A673 (cell line): Measurements from ENCODE around the gene NPHP4. TPM values are rescaled to one million over a fixed set of nuclear protein-coding genes. Genes with fewer than 3 reads are reported as not detected.

Source experiments
- BruUV-seq: library from RNA; stranded (reverse); fragments of 400-500 nt; replicated peaks from 2 replicates; lab custom pipeline; 2021; lab: Mats Ljungman, UMichigan
- CTCF ChIA-PET: fragments of 300-600 bp; sonication (Branson Sonifier 250); formaldehyde crosslinking; loops from one replicate; lab custom pipeline; 2022; ENCODE audit warnings: antibody characterized with exemption; lab: Charles Lee
- POLR2A ChIA-PET: fragments of 300-600 bp; sonication (Branson Sonifier 250); formaldehyde crosslinking; loops from one replicate; lab custom pipeline; 2022; ENCODE audit warnings: antibody characterized with exemption; ENCODE audit not compliant: low non-redundant PET; lab: Charles Lee
- DNase-seq: peaks from one replicate; pipeline ENCODE4 v3.0.0-alpha.2; 2015; ENCODE audit warnings: low spot score
- H3K27ac ChIP-seq: fragments of 200-600 bp; sonication (generic); 2 replicates; pipeline ENCODE4 v1.5.1; 2016; ENCODE audit warnings: mixed run types, low read depth, mild to moderate bottlenecking, mixed read lengths, antibody characterized with exemption, low read length; ENCODE audit not compliant: poor library complexity, severe bottlenecking
- H3K27me3 ChIP-seq: fragments of 200-600 bp; sonication (generic); replicated peaks from 2 replicates; pipeline ENCODE4 v1.6.1; 2017; ENCODE audit warnings: mixed run types, low read depth, mild to moderate bottlenecking, mixed read lengths, antibody characterized with exemption, low read length; ENCODE audit not compliant: insufficient read depth, poor library complexity
- H3K36me3 ChIP-seq: fragments of 200-600 bp; sonication (generic); 2 replicates; pipeline ENCODE4 v1.6.1; 2016; ENCODE audit warnings: mixed run types, mild to moderate bottlenecking, mixed read lengths, antibody characterized with exemption, low read length; ENCODE audit not compliant: insufficient read depth, poor library complexity, severe bottlenecking
- H3K4me1 ChIP-seq: fragments of 200-600 bp; sonication (generic); 2 replicates; pipeline ENCODE4 v1.6.1; 2017; ENCODE audit warnings: mixed run types, mild to moderate bottlenecking, mixed read lengths, antibody characterized with exemption, low read length; ENCODE audit not compliant: insufficient read depth, poor library complexity, severe bottlenecking
- H3K4me3 ChIP-seq: fragments of 200-600 bp; sonication (generic); 2 replicates; pipeline ENCODE4 v1.5.1; 2016; ENCODE audit warnings: low read depth, mixed run types, mild to moderate bottlenecking, mixed read lengths, low read length; ENCODE audit not compliant: poor library complexity, severe bottlenecking
- H3K9me3 ChIP-seq: fragments of 200-600 bp; sonication (generic); 2 replicates; pipeline ENCODE4 v1.6.1; 2016; ENCODE audit warnings: mixed run types, low read depth, mild to moderate bottlenecking, mixed read lengths, antibody characterized with exemption, low read length; ENCODE audit not compliant: poor library complexity, severe bottlenecking
- EZH2 ChIP-seq: fragments of 200-600 bp; sonication (generic); IDR thresholded peaks from 2 replicates; pipeline ENCODE4 v1.6.1; 2017; ENCODE audit warnings: borderline replicate concordance, low read depth, mild to moderate bottlenecking, mixed read lengths, antibody characterized with exemption, low read length; ENCODE audit not compliant: poor library complexity, severe bottlenecking
- intact Hi-C: fragments of 100-400 bp; cut with micrococcal nuclease; formaldehyde crosslinking; loops from one replicate; pipeline ENCODE4 v1.10.0; 2022; ENCODE audit not compliant: unreplicated experiment
- total RNA-seq: library from RNA; stranded (reverse); gene quantifications from 2 replicates; pipeline ENCODE4 v1.2.3, GENCODE V29; 2021
- TF ChIP-seq, protein P1 (sequence below): fragments of 300-800, 200-600 bp; sonication (generic); conservative IDR thresholded peaks from 2 replicates; pipeline ENCODE4 v1.5.1; 2017; ENCODE audit warnings: low read depth, mild to moderate bottlenecking, antibody characterized with exemption, low read length, moderate library complexity, mixed read lengths

NPHP4 gene
- total RNA-seq, 1 experiment from 2014 or later = 27.6 TPM

GRCh38 chr1:6040444-6040843 is 48.2 kb upstream of the NPHP4 start:
- DNase-seq = no peak
- no peaks in the 10 kb centered on the region for H3K36me3 ChIP-seq
- BruUV-seq = no TSS peak
- no peak overlapping the region for H3K27ac ChIP-seq
- no peaks in the 10 kb centered on the region for H3K9me3 ChIP-seq
- CTCF ChIA-PET = no interaction called here
- TF ChIP-seq, protein P1, sequence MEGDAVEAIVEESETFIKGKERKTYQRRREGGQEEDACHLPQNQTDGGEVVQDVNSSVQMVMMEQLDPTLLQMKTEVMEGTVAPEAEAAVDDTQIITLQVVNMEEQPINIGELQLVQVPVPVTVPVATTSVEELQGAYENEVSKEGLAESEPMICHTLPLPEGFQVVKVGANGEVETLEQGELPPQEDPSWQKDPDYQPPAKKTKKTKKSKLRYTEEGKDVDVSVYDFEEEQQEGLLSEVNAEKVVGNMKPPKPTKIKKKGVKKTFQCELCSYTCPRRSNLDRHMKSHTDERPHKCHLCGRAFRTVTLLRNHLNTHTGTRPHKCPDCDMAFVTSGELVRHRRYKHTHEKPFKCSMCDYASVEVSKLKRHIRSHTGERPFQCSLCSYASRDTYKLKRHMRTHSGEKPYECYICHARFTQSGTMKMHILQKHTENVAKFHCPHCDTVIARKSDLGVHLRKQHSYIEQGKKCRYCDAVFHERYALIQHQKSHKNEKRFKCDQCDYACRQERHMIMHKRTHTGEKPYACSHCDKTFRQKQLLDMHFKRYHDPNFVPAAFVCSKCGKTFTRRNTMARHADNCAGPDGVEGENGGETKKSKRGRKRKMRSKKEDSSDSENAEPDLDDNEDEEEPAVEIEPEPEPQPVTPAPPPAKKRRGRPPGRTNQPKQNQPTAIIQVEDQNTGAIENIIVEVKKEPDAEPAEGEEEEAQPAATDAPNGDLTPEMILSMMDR = no peak
- TF ChIP-seq EZH2 = no peak
- intact Hi-C loops = no loop called here
- H3K4me3 ChIP-seq = no peak overlapping the region
- H3K27me3 ChIP-seq = no peaks in the 10 kb centered on the region
- peaks cover 10% of the 10 kb centered on the region for H3K4me1 ChIP-seq
- POLR2A ChIA-PET = no interaction called here

GRCh38 chr1:6039031-6039430 is 46.8 kb upstream of the NPHP4 start:
- POLR2A ChIA-PET = no interaction called here

GRCh38 chr1:6038603-6039002 is 46.4 kb upstream of the NPHP4 start:
- intact Hi-C loops = no loop called here
- H3K9me3 ChIP-seq = no peaks in the 10 kb centered on the region
- no peak overlapping the region for H3K27ac ChIP-seq
- POLR2A ChIA-PET = no interaction called here
- H3K4me3 ChIP-seq = no peak overlapping the region
- H3K27me3 ChIP-seq = peaks cover 7% of the 10 kb centered on the region
- no peaks in the 10 kb centered on the region for H3K36me3 ChIP-seq
- DNase-seq = no peak
- CTCF ChIA-PET = no interaction called here
- peaks cover 20% of the 10 kb centered on the region for H3K4me1 ChIP-seq
- TF ChIP-seq, protein P1 = no peak
- BruUV-seq = no TSS peak

More at GRCh38 chr1:6039031-6039430, 46.8 kb upstream of the NPHP4 start:
- TF ChIP-seq EZH2 = no peak
- TF ChIP-seq, protein P1 = no peak
- CTCF ChIA-PET = no interaction called here
- Histone ChIP-seq H3K9me3 (no peaks in the 10 kb centered on the region), H3K27me3 (peaks cover 7% of the 10 kb centered on the region), H3K36me3 (no peaks in the 10 kb centered on the region), H3K4me3 (no peak overlapping the region), H3K27ac (no peak overlapping the region), H3K4me1 (peaks cover 20% of the 10 kb centered on the region)
- BruUV-seq = no TSS peak
- intact Hi-C loops = no loop called here
- no peak for DNase-seq
